OCI-LY3 (cell line): ENCODE results near the gene HORMAD1.

Experiments used
- H2AFZ ChIP-seq: fragments of 200-600, 300-600 bp; shearing (Covaris generic); 2 replicates; pipeline ENCODE4 v1.6.0; 2014; ENCODE audit warnings: antibody characterized with exemption, low read depth, low read length
- H3K27ac ChIP-seq: fragments of 200-600, 300-600 bp; sonication (generic); 2 replicates; pipeline ENCODE4 v1.5.1; 2014; ENCODE audit warnings: mild to moderate bottlenecking, low read length, moderate library complexity, mixed read lengths
- H3K27me3 ChIP-seq: fragments of 200-600, 300-600 bp; sonication (generic); 2 replicates; pipeline ENCODE4 v1.6.1; 2014; ENCODE audit warnings: low read depth, low read length, mixed read lengths
- H3K36me3 ChIP-seq: fragments of 200-600, 300-600 bp; sonication (generic); replicated peaks from 2 replicates; pipeline ENCODE3; 2014; ENCODE audit warnings: low read depth, low read length, mixed read lengths
- H3K4me1 ChIP-seq: fragments of 300-600, 200-600 bp; sonication (generic); 2 replicates; pipeline ENCODE4 v1.6.1; 2014; ENCODE audit warnings: low read length, mixed read lengths
- H3K4me2 ChIP-seq: fragments of 200-600, 300-600 bp; sonication (generic); 2 replicates; pipeline ENCODE4 v1.6.1; 2014; ENCODE audit warnings: low read length, mixed read lengths
- H3K4me3 ChIP-seq: fragments of 300-600, 200-600 bp; sonication (generic); 2 replicates; pipeline ENCODE4 v1.5.1; 2014; ENCODE audit warnings: antibody characterized with exemption, mild to moderate bottlenecking, low read length, moderate library complexity
- H3K79me2 ChIP-seq: fragments of 300-600, 200-600 bp; shearing (Covaris generic); 2 replicates; pipeline ENCODE4 v1.6.1; 2014; ENCODE audit warnings: mild to moderate bottlenecking, low read length, mixed read lengths
- H3K9ac ChIP-seq: fragments of 300-600, 200-600 bp; shearing (Covaris generic); 2 replicates; pipeline ENCODE4 v1.6.0; 2014; ENCODE audit warnings: mild to moderate bottlenecking, low read length, moderate library complexity
- H3K9me3 ChIP-seq: fragments of 200-600, 300-600 bp; shearing (Covaris generic); 2 replicates; pipeline ENCODE4 v1.6.1; 2014; ENCODE audit warnings: low read length, mixed read lengths; ENCODE audit not compliant: insufficient read depth
- H4K20me1 ChIP-seq: fragments of 200-600, 300-600 bp; sonication (generic); 2 replicates; pipeline ENCODE4 v1.6.1; 2016; ENCODE audit warnings: low read length, mixed read lengths; ENCODE audit not compliant: insufficient read depth
- EZH2phosphoT487 ChIP-seq: fragments of 200-600 bp; shearing (Covaris generic); IDR thresholded peaks from 2 replicates; pipeline ENCODE4 v1.6.1; 2018; ENCODE audit warnings: antibody characterized with exemption, mixed run types, low read depth
- TF ChIP-seq, protein P1 (sequence below): fragments of 200-600, 300-600 bp; sonication (generic); IDR thresholded peaks from 2 replicates; pipeline ENCODE4 v1.5.1; 2014; ENCODE audit warnings: antibody characterized with exemption, low read length, low read depth

Gene HORMAD1

DNA sequence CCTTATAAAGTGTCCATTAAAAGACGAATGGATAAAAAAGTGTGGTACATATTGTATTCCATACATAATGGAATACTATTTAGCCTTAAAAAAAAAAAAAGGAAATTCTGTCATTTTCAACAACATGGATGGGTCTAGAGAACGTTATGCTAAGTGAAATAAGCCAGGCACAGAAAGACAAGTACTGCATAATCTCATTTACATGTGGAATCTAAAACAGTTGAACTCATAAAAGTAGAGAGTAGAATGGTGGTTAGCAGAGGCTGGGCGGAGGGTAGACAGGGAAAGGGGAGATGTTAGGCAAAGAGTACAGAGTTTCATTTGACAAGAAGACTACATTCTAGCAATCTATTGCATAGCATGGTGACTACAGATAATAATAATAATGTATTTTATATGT is 42.3 kb upstream of the HORMAD1 start:
- Histone ChIP-seq H3K4me3 (peak overlapping the region; percentile 82), H3K27me3 (no peaks in the 10 kb centered on the region), H3K79me2 (peaks cover 69% of the 10 kb centered on the region), H3K9me3 (no peaks in the 10 kb centered on the region), H2AFZ (no peak overlapping the region), H3K36me3 (peaks cover 46% of the 10 kb centered on the region), H3K4me1 (peaks cover 42% of the 10 kb centered on the region), H3K9ac (no peak overlapping the region; the same call in 1 of the 2 replicates), H3K27ac (no peak overlapping the region), H3K4me2 (peak overlapping the region; percentile 95), H4K20me1 (peaks cover 33% of the 10 kb centered on the region)
- no peak for TF ChIP-seq EZH2phosphoT487
- TF ChIP-seq, protein P1, sequence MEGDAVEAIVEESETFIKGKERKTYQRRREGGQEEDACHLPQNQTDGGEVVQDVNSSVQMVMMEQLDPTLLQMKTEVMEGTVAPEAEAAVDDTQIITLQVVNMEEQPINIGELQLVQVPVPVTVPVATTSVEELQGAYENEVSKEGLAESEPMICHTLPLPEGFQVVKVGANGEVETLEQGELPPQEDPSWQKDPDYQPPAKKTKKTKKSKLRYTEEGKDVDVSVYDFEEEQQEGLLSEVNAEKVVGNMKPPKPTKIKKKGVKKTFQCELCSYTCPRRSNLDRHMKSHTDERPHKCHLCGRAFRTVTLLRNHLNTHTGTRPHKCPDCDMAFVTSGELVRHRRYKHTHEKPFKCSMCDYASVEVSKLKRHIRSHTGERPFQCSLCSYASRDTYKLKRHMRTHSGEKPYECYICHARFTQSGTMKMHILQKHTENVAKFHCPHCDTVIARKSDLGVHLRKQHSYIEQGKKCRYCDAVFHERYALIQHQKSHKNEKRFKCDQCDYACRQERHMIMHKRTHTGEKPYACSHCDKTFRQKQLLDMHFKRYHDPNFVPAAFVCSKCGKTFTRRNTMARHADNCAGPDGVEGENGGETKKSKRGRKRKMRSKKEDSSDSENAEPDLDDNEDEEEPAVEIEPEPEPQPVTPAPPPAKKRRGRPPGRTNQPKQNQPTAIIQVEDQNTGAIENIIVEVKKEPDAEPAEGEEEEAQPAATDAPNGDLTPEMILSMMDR: no peak

DNA sequence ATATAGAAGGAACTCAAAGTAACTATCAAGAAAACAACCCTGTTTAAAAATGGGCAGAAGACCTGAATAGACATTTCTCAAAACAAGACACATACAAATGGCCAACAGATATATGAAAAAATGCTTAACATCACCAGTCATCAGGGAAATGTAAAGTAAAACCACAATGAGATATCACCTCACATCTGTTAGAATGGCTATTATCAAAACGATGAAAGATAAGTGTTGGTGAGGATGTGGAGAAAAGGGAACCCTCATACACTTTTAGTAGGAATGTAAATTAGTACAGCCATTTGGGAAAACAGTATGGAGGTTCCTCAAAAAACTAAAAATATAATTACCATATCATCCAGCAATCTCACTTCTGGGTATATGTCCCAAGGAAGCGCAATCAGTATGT is 41.9 kb upstream of the HORMAD1 start:
- H3K9ac ChIP-seq: no peak overlapping the region
- no peak for TF ChIP-seq EZH2phosphoT487
- TF ChIP-seq, protein P1: no peak
- H3K27ac ChIP-seq: no peak overlapping the region
- H4K20me1 ChIP-seq: peaks cover 33% of the 10 kb centered on the region
- no peaks in the 10 kb centered on the region for H3K27me3 ChIP-seq
- H3K9me3 ChIP-seq: no peaks in the 10 kb centered on the region
- peak overlapping the region; percentile 82; the same call in 1 of the 2 replicates for H3K4me3 ChIP-seq
- peak overlapping the region; percentile 95 for H3K4me2 ChIP-seq
- H3K36me3 ChIP-seq: peaks cover 49% of the 10 kb centered on the region
- peaks cover 42% of the 10 kb centered on the region for H3K4me1 ChIP-seq
- H2AFZ ChIP-seq: no peak overlapping the region
- peaks cover 72% of the 10 kb centered on the region for H3K79me2 ChIP-seq

GRCh38 chr1:150761801-150762200 is 41.1 kb upstream of the HORMAD1 start:
- no peaks in the 10 kb centered on the region for H3K27me3 ChIP-seq
- H3K9me3 ChIP-seq: no peaks in the 10 kb centered on the region
- no peak for TF ChIP-seq EZH2phosphoT487
- TF ChIP-seq, protein P1: no peak
- no peak overlapping the region for H3K27ac ChIP-seq
- H3K36me3 ChIP-seq: peaks cover 57% of the 10 kb centered on the region
- no peak overlapping the region for H3K9ac ChIP-seq
- H4K20me1 ChIP-seq: peaks cover 33% of the 10 kb centered on the region
- peaks cover 42% of the 10 kb centered on the region for H3K4me1 ChIP-seq
- H3K4me3 ChIP-seq: no peak overlapping the region
- peaks cover 75% of the 10 kb centered on the region for H3K79me2 ChIP-seq
- H3K4me2 ChIP-seq: no peak overlapping the region
- no peak overlapping the region for H2AFZ ChIP-seq

GRCh38 chr1:150760013-150760412 is 39.3 kb upstream of the HORMAD1 start:
- peak overlapping the region; percentile 12; the same call in 1 of the 2 replicates for H3K4me2 ChIP-seq
- H3K9ac ChIP-seq: no peak overlapping the region
- peaks cover 63% of the 10 kb centered on the region for H3K36me3 ChIP-seq
- peaks cover 33% of the 10 kb centered on the region for H3K4me1 ChIP-seq
- H3K79me2 ChIP-seq: peaks cover 71% of the 10 kb centered on the region
- no peak overlapping the region for H3K4me3 ChIP-seq
- H3K27ac ChIP-seq: peak overlapping the region; percentile 42
- no peaks in the 10 kb centered on the region for H3K9me3 ChIP-seq
- peaks cover 34% of the 10 kb centered on the region for H4K20me1 ChIP-seq
- TF ChIP-seq EZH2phosphoT487: no peak
- TF ChIP-seq, protein P1: peak; percentile 35
- no peak overlapping the region for H2AFZ ChIP-seq
- H3K27me3 ChIP-seq: no peaks in the 10 kb centered on the region
